ENCODE results near the gene KRT79.
"Not testable (repeated sequence)": the region's sequence is repeated elsewhere in the genome, so short reads cannot be mapped to it uniquely, and the experiment has no call there.

DNA sequence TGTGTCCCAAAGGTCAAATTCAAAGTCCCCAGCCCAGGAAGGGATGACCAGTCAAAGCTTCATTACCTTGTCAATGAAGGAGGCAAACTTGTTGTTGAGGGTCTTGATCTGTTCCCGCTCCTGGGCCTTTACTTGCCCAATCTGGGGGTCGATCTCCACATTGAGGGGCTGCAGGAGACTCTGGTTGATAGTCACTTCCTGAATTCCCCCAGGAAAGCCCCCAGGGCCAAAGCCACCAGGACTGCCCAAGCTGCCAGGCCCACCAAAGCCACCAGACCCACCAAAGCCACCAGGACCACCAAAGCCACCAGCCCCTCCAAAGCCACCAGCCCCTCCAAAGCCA, 38.8 kb downstream of the KRT79 start:
- not testable (repeated sequence) for TF ChIP-seq RARB (CRISPR knock-in tag; IDR thresholded peaks at IDR 0.05); ARNTL (CRISPR knock-in tag; IDR thresholded peaks at IDR 0.05; ENCODE audit: borderline replicate concordance, low read depth); TOX (CRISPR knock-in tag; IDR thresholded peaks at IDR 0.05; ENCODE audit: borderline replicate concordance); ZNF70 (CRISPR knock-in tag; IDR thresholded peaks at IDR 0.05); TCF4 (CRISPR knock-in tag; IDR thresholded peaks at IDR 0.05; ENCODE audit: borderline replicate concordance); ESRRG (CRISPR knock-in tag; IDR thresholded peaks at IDR 0.05)

Measured in SK-N-SH treated with all-trans-retinoic acid at 6 μM for 48 hours (cell line).